Measurements from ENCODE around the gene C16orf95. TPM values are rescaled to one million over a fixed set of nuclear protein-coding genes. Genes with fewer than 3 reads are reported as not detected.

Gene C16orf95
- total RNA-seq, 2 experiments from 2014 or later, result 11.5 to 13.6 TPM

DNA sequence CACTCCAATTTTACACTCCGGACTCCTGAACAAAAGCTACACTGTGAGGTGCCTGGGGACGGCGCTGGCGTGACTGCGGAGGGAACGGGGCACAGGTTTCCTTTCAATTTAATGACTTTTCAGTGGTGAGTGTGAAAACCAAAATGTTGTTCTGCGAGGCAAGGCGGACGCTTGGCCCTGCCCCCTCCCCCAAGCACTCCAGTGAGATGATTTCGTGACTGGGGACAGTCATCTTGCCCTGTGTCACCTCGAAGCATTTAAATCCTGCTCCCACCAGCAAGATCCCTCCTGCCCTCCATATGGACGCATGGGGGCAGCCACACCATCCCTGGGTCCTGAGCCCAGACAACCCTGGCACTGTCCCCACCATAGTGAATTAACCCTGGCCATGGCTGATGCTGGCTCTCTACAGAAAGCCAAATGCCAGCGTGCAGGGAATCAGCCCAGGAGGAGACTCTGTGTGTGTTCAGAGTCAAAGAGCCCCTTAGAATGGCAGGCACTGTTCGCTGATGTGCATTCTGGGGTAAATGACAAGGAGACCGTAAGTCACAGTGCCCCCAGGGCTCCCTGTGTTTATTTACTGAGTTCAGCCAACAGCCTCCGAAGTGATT, 41.0 kb downstream of the C16orf95 start:
- CTCF ChIA-PET, result no interaction called here
- TF ChIP-seq, protein P1, sequence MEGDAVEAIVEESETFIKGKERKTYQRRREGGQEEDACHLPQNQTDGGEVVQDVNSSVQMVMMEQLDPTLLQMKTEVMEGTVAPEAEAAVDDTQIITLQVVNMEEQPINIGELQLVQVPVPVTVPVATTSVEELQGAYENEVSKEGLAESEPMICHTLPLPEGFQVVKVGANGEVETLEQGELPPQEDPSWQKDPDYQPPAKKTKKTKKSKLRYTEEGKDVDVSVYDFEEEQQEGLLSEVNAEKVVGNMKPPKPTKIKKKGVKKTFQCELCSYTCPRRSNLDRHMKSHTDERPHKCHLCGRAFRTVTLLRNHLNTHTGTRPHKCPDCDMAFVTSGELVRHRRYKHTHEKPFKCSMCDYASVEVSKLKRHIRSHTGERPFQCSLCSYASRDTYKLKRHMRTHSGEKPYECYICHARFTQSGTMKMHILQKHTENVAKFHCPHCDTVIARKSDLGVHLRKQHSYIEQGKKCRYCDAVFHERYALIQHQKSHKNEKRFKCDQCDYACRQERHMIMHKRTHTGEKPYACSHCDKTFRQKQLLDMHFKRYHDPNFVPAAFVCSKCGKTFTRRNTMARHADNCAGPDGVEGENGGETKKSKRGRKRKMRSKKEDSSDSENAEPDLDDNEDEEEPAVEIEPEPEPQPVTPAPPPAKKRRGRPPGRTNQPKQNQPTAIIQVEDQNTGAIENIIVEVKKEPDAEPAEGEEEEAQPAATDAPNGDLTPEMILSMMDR (IDR thresholded peaks at IDR 0.05), result no peak
- Mint-ChIP-seq H3K27me3 (peaks cover 9% of the 10 kb centered on the region), H3K36me3 (ENCODE audit: low read depth) (no peaks in the 10 kb centered on the region), H3K27ac (no peak overlapping the region), H3K9me3 (no peaks in the 10 kb centered on the region), H3K4me1 (ENCODE audit: low read depth) (no peaks in the 10 kb centered on the region), H3K4me3 (no peak overlapping the region)
- intact Hi-C loops (cut with micrococcal nuclease), result no loop called here
- ATAC-seq, result no peak
- peak; percentile 13 for DNase-seq
- POLR2A ChIA-PET, result no interaction called here

DNA sequence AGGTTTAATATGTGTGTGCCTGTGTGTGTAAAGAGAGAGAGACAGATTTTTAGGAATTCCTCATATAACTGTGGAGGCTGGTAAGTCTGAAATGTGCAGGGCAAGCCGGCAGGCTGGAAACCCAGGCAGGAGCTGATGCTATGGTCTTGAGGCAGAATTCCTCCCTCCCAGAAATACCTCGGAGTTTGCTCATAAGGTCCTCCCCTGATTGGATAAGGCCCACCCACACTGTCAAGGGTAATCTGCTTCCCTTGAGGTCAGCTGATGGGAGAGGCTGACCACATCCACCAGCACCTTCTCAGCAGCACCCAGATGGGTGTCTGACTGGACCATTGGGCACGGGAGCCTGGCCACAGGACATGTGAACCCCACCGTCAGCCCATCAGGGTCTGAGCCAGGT, 42.4 kb downstream of the C16orf95 start:
- DNase-seq (no peak), ATAC-seq (no peak)
- ChIA-PET CTCF (no interaction called here), POLR2A (no interaction called here)
- Mint-ChIP-seq H3K4me3 (no peak overlapping the region), H3K4me1 (ENCODE audit: low read depth) (no peaks in the 10 kb centered on the region), H3K36me3 (ENCODE audit: low read depth) (no peaks in the 10 kb centered on the region), H3K9me3 (no peaks in the 10 kb centered on the region), H3K27ac (no peak overlapping the region), H3K27me3 (peaks cover 9% of the 10 kb centered on the region)
- intact Hi-C loops (cut with micrococcal nuclease), result no loop called here
- TF ChIP-seq, protein P1 (IDR thresholded peaks at IDR 0.05), result no peak

DNA sequence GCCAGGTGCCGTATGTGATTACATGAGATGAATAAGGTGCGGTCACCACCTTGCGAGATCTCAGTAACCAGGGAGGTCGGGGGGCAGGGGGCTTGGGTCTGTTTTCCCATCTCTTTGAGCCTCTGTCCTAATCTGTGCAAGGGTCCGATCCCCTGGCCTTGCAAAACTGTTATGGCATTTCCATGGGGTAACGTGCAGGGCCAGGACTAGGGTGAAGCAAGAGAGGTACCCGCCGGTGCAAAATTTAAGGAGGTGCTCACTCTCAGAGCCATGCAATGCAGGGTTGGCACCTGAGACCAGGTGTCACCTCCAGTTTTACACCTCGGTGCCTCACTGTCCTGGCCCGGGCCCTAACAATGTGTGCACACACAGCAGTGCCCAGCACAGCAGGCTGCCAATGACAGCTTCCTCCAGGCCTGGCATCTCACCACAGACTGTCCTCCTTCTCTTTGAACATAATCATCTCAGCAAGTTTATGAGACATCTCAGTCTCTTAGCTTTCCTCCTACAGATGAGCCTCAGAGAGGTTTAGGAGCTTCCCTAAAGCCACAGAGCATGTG, 43.6 kb downstream of the C16orf95 start:
- Mint-ChIP-seq H3K27me3 (peaks cover 5% of the 10 kb centered on the region), H3K27ac (no peak overlapping the region), H3K4me1 (ENCODE audit: low read depth) (no peaks in the 10 kb centered on the region), H3K36me3 (ENCODE audit: low read depth) (no peaks in the 10 kb centered on the region), H3K9me3 (peaks cover 3% of the 10 kb centered on the region), H3K4me3 (no peak overlapping the region)
- ChIA-PET CTCF (no interaction called here), POLR2A (no interaction called here)
- no peak for DNase-seq
- intact Hi-C loops (cut with micrococcal nuclease), result no loop called here
- TF ChIP-seq, protein P1 (IDR thresholded peaks at IDR 0.05), result no peak
- no peak for ATAC-seq

DNA sequence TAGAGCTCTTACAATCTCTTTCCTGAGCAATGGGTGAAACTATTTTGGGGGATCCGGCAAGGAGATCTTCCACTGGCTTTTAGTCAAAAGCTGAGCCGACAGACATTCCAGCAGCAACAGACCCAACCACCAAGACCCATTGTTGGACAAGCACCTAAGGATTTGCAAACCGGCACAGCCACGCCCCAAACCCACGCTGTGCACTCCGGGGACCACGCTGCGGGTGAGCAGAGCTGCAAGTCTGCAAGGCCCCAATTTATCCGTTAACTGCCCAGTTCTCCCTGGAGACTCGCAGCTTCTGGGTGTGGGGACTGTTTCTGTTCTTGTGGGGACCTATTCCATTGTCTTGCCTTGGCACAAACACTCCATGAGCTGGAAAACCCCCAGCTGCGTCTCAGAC, 45.9 kb downstream of the C16orf95 start:
- no peaks in the 10 kb centered on the region for H3K27me3 Mint-ChIP-seq
- intact Hi-C loops (cut with micrococcal nuclease), result no loop called here
- TF ChIP-seq, protein P1 (IDR thresholded peaks at IDR 0.05), result no peak
- no peaks in the 10 kb centered on the region for H3K36me3 Mint-ChIP-seq (ENCODE audit: low read depth)
- H3K4me3 Mint-ChIP-seq, result no peak overlapping the region
- no peak overlapping the region for H3K27ac Mint-ChIP-seq
- no peaks in the 10 kb centered on the region for H3K4me1 Mint-ChIP-seq (ENCODE audit: low read depth)
- ChIA-PET POLR2A (no interaction called here), CTCF (no interaction called here)
- ATAC-seq (no peak), DNase-seq (no peak)
- peaks cover 3% of the 10 kb centered on the region for H3K9me3 Mint-ChIP-seq

DNA sequence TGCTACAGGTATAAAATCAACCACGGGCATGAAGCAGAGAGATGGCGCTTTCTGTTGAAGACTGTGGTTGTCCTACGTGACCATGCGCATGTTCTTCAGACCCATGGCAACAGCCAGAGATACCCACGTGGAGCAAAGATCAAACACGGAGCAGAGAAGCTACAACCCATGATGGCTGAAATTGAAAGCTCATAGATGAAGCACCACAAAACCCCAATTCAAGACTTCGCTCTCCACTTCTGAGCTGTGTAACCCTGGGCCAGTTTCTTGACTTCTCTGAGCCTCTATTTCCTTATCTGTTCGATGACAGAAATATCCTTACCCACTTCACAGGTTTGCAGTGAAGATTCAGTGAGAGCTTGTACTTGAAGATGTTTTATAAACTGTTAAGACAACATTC, 49.6 kb downstream of the C16orf95 start:
- peaks cover 3% of the 10 kb centered on the region for H3K9me3 Mint-ChIP-seq
- POLR2A ChIA-PET, result no interaction called here
- TF ChIP-seq, protein P1 (IDR thresholded peaks at IDR 0.05), result no peak
- no peaks in the 10 kb centered on the region for H3K4me1 Mint-ChIP-seq (ENCODE audit: low read depth)
- H3K27ac Mint-ChIP-seq, result no peak overlapping the region
- intact Hi-C loops (cut with micrococcal nuclease), result no loop called here
- H3K27me3 Mint-ChIP-seq, result no peaks in the 10 kb centered on the region
- H3K36me3 Mint-ChIP-seq (ENCODE audit: low read depth), result no peaks in the 10 kb centered on the region
- ATAC-seq (no peak), DNase-seq (peak; percentile 11)
- H3K4me3 Mint-ChIP-seq, result no peak overlapping the region
- CTCF ChIA-PET, result no interaction called here
